Activated CD4-positive, alpha-beta T cell treated with anti-CD3 and anti-CD28 coated beads, Interleukin-2, Interleukin-6, amounts not matched to agents 100 ng/mL and 50 ng/mL, durations not matched to agents 16 hours and 8 hours (primary cell): Measurements from ENCODE around the gene PTPRD.
"Not testable (repeated sequence)": the region's sequence is repeated elsewhere in the genome, so short reads cannot be mapped to it uniquely, and the experiment has no call there.

Experiments
- DNase-seq: peaks from one replicate; pipeline ENCODE4 v3.0.0-alpha.2; 2020

PTPRD gene

GRCh38 chr9:9099646-9100045 lies 1513.2 kb downstream of the PTPRD start:
- DNase-seq, result no peak

GRCh38 chr9:9097254-9097653 lies 1515.5 kb downstream of the PTPRD start:
- not testable (repeated sequence) for DNase-seq

- no peak for DNase-seq
These were observed 1521.4 kb downstream of the PTPRD start for GRCh38 chr9:9091387-9091786.

GRCh38 chr9:9079473-9079872 lies 1533.3 kb downstream of the PTPRD start:
- no peak for DNase-seq

GRCh38 chr9:9078301-9078700 lies 1534.5 kb downstream of the PTPRD start:
- DNase-seq, result no peak

- DNase-seq, result no peak
These were observed 1551.2 kb downstream of the PTPRD start for GRCh38 chr9:9061627-9062026.

- no peak for DNase-seq
These were observed 1558.3 kb downstream of the PTPRD start for GRCh38 chr9:9054354-9054992.

- no peak for DNase-seq
These were observed 1567.2 kb downstream of the PTPRD start for GRCh38 chr9:9045572-9045971.

GRCh38 chr9:9045072-9045471 lies 1567.7 kb downstream of the PTPRD start:
- no peak for DNase-seq

- DNase-seq, result not testable (repeated sequence)
These were observed 1569.0 kb downstream of the PTPRD start for GRCh38 chr9:9043788-9044187.

GRCh38 chr9:9041756-9042155 lies 1571.0 kb downstream of the PTPRD start:
- DNase-seq, result no peak

GRCh38 chr9:9033022-9033421 lies 1579.8 kb downstream of the PTPRD start:
- no peak for DNase-seq

GRCh38 chr9:9016597-9016996 lies 1596.2 kb downstream of the PTPRD start:
- DNase-seq, result no peak

GRCh38 chr9:9004810-9005209 lies 1608.0 kb downstream of the PTPRD start:
- no peak for DNase-seq

- DNase-seq, result no peak
These were observed 1609.8 kb downstream of the PTPRD start for GRCh38 chr9:9002826-9003583.

- DNase-seq, result no peak
These were observed 1632.2 kb downstream of the PTPRD start for GRCh38 chr9:8980496-8981013.

GRCh38 chr9:8978334-8978733 lies 1634.5 kb downstream of the PTPRD start:
- DNase-seq, result no peak

- not testable (repeated sequence) for DNase-seq
These were observed 1644.5 kb downstream of the PTPRD start for GRCh38 chr9:8968350-8968749.

- no peak for DNase-seq
These were observed 1648.9 kb downstream of the PTPRD start for GRCh38 chr9:8963885-8964284.

- no peak for DNase-seq
These were observed 1650.7 kb downstream of the PTPRD start for GRCh38 chr9:8962084-8962483.

GRCh38 chr9:8961186-8961851 lies 1651.5 kb downstream of the PTPRD start:
- DNase-seq, result no peak

- no peak for DNase-seq
These were observed 1652.5 kb downstream of the PTPRD start for GRCh38 chr9:8960254-8960653.

GRCh38 chr9:8958358-8958757 lies 1654.4 kb downstream of the PTPRD start:
- no peak for DNase-seq

GRCh38 chr9:8955315-8955714 lies 1657.5 kb downstream of the PTPRD start:
- no peak for DNase-seq
